HEK293T (cell line): ENCODE results near the gene HOXB13.

Source experiments
- CTCF ChIA-PET: fragments of 350-600 bp; formaldehyde crosslinking; extraction: SDS; loops from one replicate; lab custom pipeline; 2021; ENCODE audit warnings: antibody characterized with exemption, inconsistent platforms; lab: Yijun Ruan, JAX
- POLR2A ChIA-PET: fragments of 350-600 bp; formaldehyde crosslinking; extraction: SDS; loops from one replicate; lab custom pipeline; 2020; ENCODE audit warnings: antibody characterized with exemption, inconsistent platforms; lab: Yijun Ruan, JAX
- DNase-seq: peaks from one replicate; pipeline ENCODE4 v3.0.0; 2012; ENCODE audit warnings: mixed read lengths; ENCODE audit errors: extremely low spot score
- ARNT ChIP-seq: fragments of 450-650 bp; IDR thresholded peaks from 2 replicates; pipeline ENCODE4 v1.6.1; 2017; ENCODE audit warnings: mild to moderate bottlenecking
- BHLHE40 ChIP-seq: fragments of 450-650 bp; IDR thresholded peaks from 2 replicates; pipeline ENCODE4 v1.6.1; 2016; ENCODE audit warnings: mild to moderate bottlenecking, moderate library complexity, borderline replicate concordance
- CTBP1 ChIP-seq: fragments of 450-650 bp; IDR thresholded peaks from 2 replicates; pipeline ENCODE4 v1.6.1; 2016; ENCODE audit warnings: borderline replicate concordance
- ELF4 ChIP-seq: fragments of 450-650 bp; IDR thresholded peaks from 2 replicates; pipeline ENCODE4 v1.6.1; 2017; ENCODE audit warnings: antibody characterized with exemption
- FOXA1 ChIP-seq: fragments of 450-650 bp; IDR thresholded peaks from 2 replicates; pipeline ENCODE4 v1.6.1; 2016; ENCODE audit warnings: mild to moderate bottlenecking
- FOXK2 ChIP-seq: fragments of 450-650 bp; IDR thresholded peaks from 2 replicates; pipeline ENCODE4 v1.6.1; 2016; ENCODE audit warnings: mild to moderate bottlenecking
- FOXM1 ChIP-seq: fragments of 450-650 bp; IDR thresholded peaks from 2 replicates; pipeline ENCODE4 v1.6.1; 2017; ENCODE audit warnings: mild to moderate bottlenecking, borderline replicate concordance
- HDGF ChIP-seq: fragments of 450-650 bp; IDR thresholded peaks from 2 replicates; pipeline ENCODE4 v1.6.1; 2017; ENCODE audit warnings: antibody characterized with exemption, borderline replicate concordance
- L3MBTL2 ChIP-seq: fragments of 450-650 bp; conservative IDR thresholded peaks from 2 replicates; pipeline ENCODE4 v1.6.1; 2016; ENCODE audit warnings: mild to moderate bottlenecking
- LEF1 ChIP-seq: fragments of 450-650 bp; IDR thresholded peaks from 2 replicates; pipeline ENCODE4 v1.6.1; 2017; ENCODE audit warnings: mild to moderate bottlenecking, borderline replicate concordance
- NFRKB ChIP-seq: fragments of 450-650 bp; IDR thresholded peaks from 2 replicates; pipeline ENCODE4 v1.6.1; 2016; ENCODE audit warnings: mild to moderate bottlenecking, moderate library complexity
- PKNOX1 ChIP-seq: fragments of 450-650 bp; IDR thresholded peaks from 2 replicates; pipeline ENCODE4 v1.6.1; 2016
- SP1 ChIP-seq: fragments of 450-650 bp; IDR thresholded peaks from 2 replicates; pipeline ENCODE4 v1.6.1; 2017
- SUZ12 ChIP-seq: fragments of 450-650 bp; IDR thresholded peaks from 2 replicates; pipeline ENCODE4 v1.6.1; 2016; ENCODE audit warnings: mild to moderate bottlenecking
- TARDBP ChIP-seq: fragments of 450-650 bp; IDR thresholded peaks from 2 replicates; pipeline ENCODE4 v1.6.1; 2016
- ZNF384 ChIP-seq: fragments of 450-650 bp; IDR thresholded peaks from 2 replicates; pipeline ENCODE4 v1.6.1; 2016

The HOXB13 gene

GRCh38 chr17:48751733-48752398 lies 23.3 kb upstream of the HOXB13 start:
- DNase-seq, result no peak
- POLR2A ChIA-PET, result interaction anchor here (1.2 kb wide), 1 partner anchor 23 kb away, joined by 8 read pairs; the partner anchor contains the start of gene HOXB13
- no peak for TF ChIP-seq SP1
- CTCF ChIA-PET, result interaction anchor here (0.5 to 2.2 kb wide), 5 partner anchors 16 to 127 kb away, joined by 4 to 6 read pairs (median 5); no protein-coding TSS in a partner anchor

GRCh38 chr17:48751172-48751571 lies 22.6 kb upstream of the HOXB13 start:
- ChIA-PET CTCF (interaction anchor here (0.5 to 2.2 kb wide), 5 partner anchors 16 to 128 kb away, joined by 4 to 6 read pairs (median 5); no protein-coding TSS in a partner anchor), POLR2A (interaction anchor here (1.2 kb wide), 1 partner anchor 23 kb away, joined by 8 read pairs; the partner anchor contains the start of gene HOXB13)
- no peak for DNase-seq
- TF ChIP-seq NFRKB (no peak), ELF4 (no peak), PKNOX1 (no peak), FOXM1 (no peak), BHLHE40 (no peak), SP1 (no peak)

GRCh38 chr17:48749621-48750553 lies 21.3 kb upstream of the HOXB13 start:
- DNase-seq, result no peak
- TF ChIP-seq HDGF (no peak), NFRKB (no peak), L3MBTL2 (no peak), PKNOX1 (no peak), FOXM1 (no peak), ELF4 (no peak), BHLHE40 (no peak), SP1 (no peak), SUZ12 (no peak)
- POLR2A ChIA-PET, result interaction anchor here (1.0 kb wide), 1 partner anchor 21 kb away, joined by 4 read pairs; the partner anchor contains the start of gene HOXB13
- CTCF ChIA-PET, result interaction anchor here (2.2 kb wide), 1 partner anchor 41 kb away, joined by 6 read pairs; no protein-coding TSS in a partner anchor

GRCh38 chr17:48748718-48749566 lies 20.4 kb upstream of the HOXB13 start:
- no peak for DNase-seq
- CTCF ChIA-PET, result interaction anchor here (0.7 kb wide), 1 partner anchor 297 kb away, joined by 3 read pairs; no protein-coding TSS in a partner anchor
- POLR2A ChIA-PET, result interaction anchor here (1.0 kb wide), 1 partner anchor 20 kb away, joined by 4 read pairs; the partner anchor contains the start of gene HOXB13
- TF ChIP-seq TARDBP (no peak), SP1 (no peak), SUZ12 (no peak), FOXM1 (no peak), PKNOX1 (no peak), FOXK2 (no peak), ELF4 (no peak)

GRCh38 chr17:48747445-48748363 lies 19.2 kb upstream of the HOXB13 start:
- ChIA-PET POLR2A (no interaction called here), CTCF (no interaction called here)
- no peak for TF ChIP-seq SUZ12
- TF ChIP-seq HDGF, result no peak
- no peak for TF ChIP-seq PKNOX1
- no peak for TF ChIP-seq L3MBTL2
- TF ChIP-seq ARNT, result no peak
- TF ChIP-seq FOXM1, result no peak
- TF ChIP-seq CTBP1, result no peak
- no peak for TF ChIP-seq ZNF384
- no peak for TF ChIP-seq NFRKB
- no peak for TF ChIP-seq BHLHE40
- TF ChIP-seq SP1, result no peak
- no peak for TF ChIP-seq ELF4
- TF ChIP-seq LEF1, result no peak
- no peak for TF ChIP-seq FOXA1
- no peak for DNase-seq
